Measurements from ENCODE around the gene CRYGC.

The CRYGC gene

DNA sequence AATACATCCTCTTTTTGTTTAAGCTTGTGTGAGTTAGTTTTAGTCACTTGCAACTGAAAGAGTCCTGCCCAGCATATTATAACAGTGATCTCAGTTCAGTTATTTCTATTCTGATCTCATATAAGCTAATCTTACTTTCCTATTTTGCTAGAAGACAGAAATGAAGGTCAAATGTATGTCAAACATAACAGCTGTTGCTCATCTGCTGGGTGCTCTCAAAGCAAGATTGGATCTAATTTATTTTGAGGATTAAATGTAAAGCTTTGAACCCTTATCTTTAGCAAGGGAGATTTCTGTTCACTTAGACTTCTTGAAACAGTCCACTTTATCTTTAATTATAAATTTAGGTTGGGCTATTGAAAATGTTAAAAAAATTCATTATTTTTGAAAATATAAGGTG, 36.5 kb downstream of the CRYGC start:
- no peak for DNase-seq (ENCODE audit: low read depth in 2 of 2)

DNA sequence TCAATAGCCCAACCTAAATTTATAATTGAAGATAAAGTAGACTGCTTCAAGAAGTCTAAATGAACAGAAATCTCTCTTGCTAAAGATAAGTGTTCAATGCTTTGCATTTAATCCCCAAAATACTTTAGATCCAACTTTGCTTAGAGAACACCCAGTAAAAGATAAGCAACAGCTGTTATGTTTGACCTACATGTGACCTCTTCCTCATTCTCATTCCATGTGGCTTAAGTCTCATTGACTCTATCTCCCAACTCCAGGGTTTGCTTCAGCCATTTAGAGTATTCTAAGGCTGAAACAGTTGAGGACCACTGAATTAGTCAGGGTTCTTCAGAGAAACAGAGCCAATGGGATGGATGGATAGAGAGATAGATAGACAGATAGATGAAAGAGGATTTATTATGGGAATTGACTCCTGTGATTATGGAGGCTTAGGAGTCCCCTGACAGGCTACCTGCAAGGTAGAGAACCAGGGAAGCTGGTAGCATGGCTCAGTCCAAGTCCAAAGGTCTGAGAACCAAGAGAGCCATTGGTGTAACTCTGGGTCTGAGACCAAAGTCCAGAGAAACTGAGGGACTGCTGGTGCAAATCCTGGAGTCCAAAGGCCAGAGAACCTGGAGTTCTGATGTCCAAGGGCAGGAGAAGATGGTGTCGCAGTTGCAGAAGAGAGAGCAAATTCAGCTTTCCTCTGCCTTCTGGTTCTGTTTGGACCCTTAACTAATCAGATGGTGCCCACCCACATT, 37.4 kb downstream of the CRYGC start:
- no peak for DNase-seq (ENCODE audit: low read depth in 2 of 2)

DNA sequence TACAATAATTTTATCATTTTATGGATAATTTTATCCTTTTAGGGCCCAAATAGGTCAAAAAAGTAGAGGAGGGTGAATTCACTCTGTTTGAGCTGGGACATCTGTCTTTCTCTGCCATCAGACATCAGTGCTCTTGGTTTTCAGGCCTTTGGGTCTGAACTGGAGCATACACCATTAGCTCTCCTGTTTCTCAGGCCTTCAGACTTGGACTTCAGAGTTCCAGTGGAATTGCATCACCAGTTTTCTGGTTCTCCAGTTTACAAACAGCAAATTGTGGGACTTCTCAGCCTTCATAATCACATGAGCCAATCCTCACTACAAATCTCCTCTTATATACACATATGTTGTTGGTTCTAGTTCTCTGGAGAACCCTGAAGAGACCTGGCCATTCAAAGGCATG, 39.2 kb downstream of the CRYGC start:
- no peak for DNase-seq (ENCODE audit: low read depth in 2 of 2)

DNA sequence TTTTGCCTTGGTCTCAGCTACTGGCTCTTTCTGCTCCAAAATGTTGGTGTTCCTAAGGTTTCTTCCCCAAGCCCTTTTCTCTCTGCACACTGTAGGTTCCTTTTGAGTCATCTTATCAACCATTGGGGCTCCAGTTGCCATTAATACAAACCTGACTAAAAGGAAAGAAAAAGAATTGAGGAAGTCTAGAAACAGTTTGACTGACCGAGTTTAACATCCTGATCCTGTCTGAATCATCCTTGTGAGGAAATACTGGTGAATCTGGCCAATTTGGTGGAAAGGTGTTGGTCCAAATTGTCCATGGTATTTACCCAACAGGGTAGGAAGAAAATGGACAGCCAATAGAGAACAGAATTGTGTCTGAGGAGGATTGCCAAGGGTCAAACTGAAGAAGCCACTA, 43.6 kb downstream of the CRYGC start:
- no peak for DNase-seq (ENCODE audit: low read depth in 2 of 2)

DNA sequence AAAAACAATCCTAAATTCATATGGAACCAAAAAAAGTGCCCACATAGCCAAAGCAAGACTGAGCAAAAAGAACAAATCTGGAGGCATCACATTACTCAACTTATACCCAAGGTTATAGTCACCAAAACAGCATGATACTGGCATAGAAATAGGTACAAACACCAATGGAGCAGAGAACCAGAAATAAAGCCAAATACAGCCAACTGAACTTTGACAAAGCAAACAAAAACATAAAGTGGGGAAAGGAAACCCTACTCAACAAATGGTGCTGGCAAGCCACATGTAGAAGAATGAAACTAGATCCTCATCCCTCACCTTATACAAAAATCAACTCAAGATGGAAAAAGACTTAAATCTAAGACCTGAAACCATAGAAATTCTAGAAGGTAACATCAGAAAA, 45.8 kb downstream of the CRYGC start:
- no peak for DNase-seq (ENCODE audit: low read depth in 2 of 2)
